DMS153 (cell line): ENCODE results near the gene PTPN6.

Experiments
- DNase-seq: peaks from one replicate; lab custom pipeline; 2025; lab: John Stamatoyannopoulos, UW

PTPN6 gene

DNA sequence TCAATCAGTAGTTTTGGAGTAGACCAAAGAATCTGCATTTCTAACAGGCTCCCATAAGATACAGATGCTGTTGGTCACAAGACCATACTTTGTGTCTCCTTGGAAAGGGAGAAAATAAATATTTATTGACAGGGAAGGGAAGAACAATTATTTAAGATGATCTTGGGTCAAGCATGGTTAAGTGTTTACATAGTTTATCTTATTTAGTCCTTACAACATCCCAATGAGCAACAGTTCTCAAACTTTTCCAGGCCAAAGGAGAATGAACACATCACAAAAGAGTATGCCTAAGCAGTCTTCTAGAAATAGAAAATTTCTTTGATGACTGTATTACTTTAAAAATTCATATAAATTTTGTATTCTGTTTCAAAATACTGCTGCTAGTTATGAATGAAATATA is 58.4 kb downstream of the PTPN6 start:
- no peak for DNase-seq
